WTC11 (cell line): ENCODE results near the gene BMP7. TPM values are rescaled to one million over a fixed set of nuclear protein-coding genes. Genes with fewer than 3 reads are reported as not detected.
A peak's percentile ranks its signal among the peaks of the same experiment; 100 is the strongest.

ENCODE experiments used
- ATAC-seq: fragments of 200-7000 bp; cut with Tn5 transposase; 2 replicates; pipeline ENCODE4 v1.10.0; 2021; ENCODE audit warnings: mild to moderate bottlenecking, moderate library complexity
- CTCF ChIA-PET: fragments of 300-600 bp; sonication (Branson Sonifier 250); formaldehyde crosslinking; loops from one replicate; lab custom pipeline; 2021; ENCODE audit warnings: antibody characterized with exemption; lab: Charles Lee
- POLR2A ChIA-PET: fragments of 350-600 bp; sonication (Branson Sonifier 250); formaldehyde crosslinking; loops from one replicate; lab custom pipeline; 2021; ENCODE audit warnings: antibody characterized with exemption; lab: Charles Lee
- DNase-seq: peaks from one replicate; pipeline ENCODE4 v3.0.0; 2021; ENCODE audit warnings: low spot score
- H3K27ac Mint-ChIP-seq: 2 replicates; pipeline ENCODE4 v1.8.0; 2021; ENCODE audit warnings: mixed read lengths
- H3K27me3 Mint-ChIP-seq: 2 replicates; pipeline ENCODE4 v1.8.0; 2021; ENCODE audit warnings: low read depth, mild to moderate bottlenecking, moderate library complexity, mixed read lengths
- H3K36me3 Mint-ChIP-seq: 2 replicates; pipeline ENCODE4 v1.8.0; 2021; ENCODE audit warnings: mixed read lengths
- H3K4me1 Mint-ChIP-seq: 2 replicates; pipeline ENCODE4 v1.8.0; 2022; ENCODE audit warnings: mixed read lengths
- H3K4me3 Mint-ChIP-seq: 2 replicates; pipeline ENCODE4 v1.8.0; 2021; ENCODE audit warnings: mild to moderate bottlenecking, moderate library complexity, mixed read lengths
- H3K9me3 Mint-ChIP-seq: 2 replicates; pipeline ENCODE4 v1.8.0; 2021; ENCODE audit warnings: mixed read lengths
- AR ChIP-seq: fragments of 250-450 bp; sonication (Bioruptor Pico); IDR thresholded peaks from 2 replicates; pipeline ENCODE4 v1.9.0; 2021; ENCODE audit warnings: mild to moderate bottlenecking
- ATF2 ChIP-seq: sonication (generic); formaldehyde crosslinking; IDR thresholded peaks from 2 replicates; pipeline ENCODE4 v1.8.1; 2022; ENCODE audit warnings: low read depth, missing genetic modification reagents, borderline replicate concordance
- CBFB ChIP-seq: sonication (generic); formaldehyde crosslinking; IDR thresholded peaks from 2 replicates; pipeline ENCODE4 v1.8.1; 2022; ENCODE audit warnings: mild to moderate bottlenecking, low read depth, missing genetic modification reagents
- CDX4 ChIP-seq: fragments of 250-450 bp; sonication (Bioruptor Pico); IDR thresholded peaks from 2 replicates; pipeline ENCODE4 v1.9.0; 2021; ENCODE audit warnings: moderate library complexity, mild to moderate bottlenecking, inconsistent platforms, borderline replicate concordance
- E2F5 ChIP-seq: sonication (generic); formaldehyde crosslinking; IDR thresholded peaks from 2 replicates; pipeline ENCODE4 v1.8.1; 2022; ENCODE audit warnings: mild to moderate bottlenecking, moderate library complexity, missing genetic modification reagents
- ELF4 ChIP-seq: sonication (generic); formaldehyde crosslinking; IDR thresholded peaks from 2 replicates; pipeline ENCODE4 v1.8.1; 2022; ENCODE audit warnings: low read depth, mild to moderate bottlenecking, moderate library complexity, missing genetic modification reagents
- ESRRA ChIP-seq: sonication (generic); formaldehyde crosslinking; IDR thresholded peaks from 2 replicates; pipeline ENCODE4 v1.8.1; 2022; ENCODE audit warnings: mild to moderate bottlenecking, missing genetic modification reagents, borderline replicate concordance
- FOXP1 ChIP-seq: sonication (generic); formaldehyde crosslinking; IDR thresholded peaks from 2 replicates; pipeline ENCODE4 v1.8.0; 2022; ENCODE audit warnings: missing genetic modification reagents, mild to moderate bottlenecking, moderate library complexity, borderline replicate concordance
- GRHL2 ChIP-seq: fragments of 250-450 bp; sonication (Bioruptor Pico); IDR thresholded peaks from 2 replicates; pipeline ENCODE4 v1.8.0; 2022; ENCODE audit warnings: mild to moderate bottlenecking, moderate library complexity; ENCODE audit not compliant: insufficient replicate concordance, severe bottlenecking
- JAZF1 ChIP-seq: fragments of 250-450 bp; sonication (Bioruptor Pico); IDR thresholded peaks from 2 replicates; pipeline ENCODE4 v1.9.0; 2021; ENCODE audit warnings: moderate library complexity, mild to moderate bottlenecking, inconsistent platforms
- KAT7 ChIP-seq: sonication (generic); formaldehyde crosslinking; IDR thresholded peaks from 2 replicates; pipeline ENCODE4 v1.8.1; 2023; ENCODE audit warnings: missing genetic modification reagents, mild to moderate bottlenecking, borderline replicate concordance
- MYBL2 ChIP-seq: sonication (generic); formaldehyde crosslinking; IDR thresholded peaks from 2 replicates; pipeline ENCODE4 v1.8.1; 2023; ENCODE audit warnings: mild to moderate bottlenecking, moderate library complexity, missing genetic modification reagents
- NFATC4 ChIP-seq: fragments of 250-450 bp; sonication (Bioruptor Pico); IDR thresholded peaks from 2 replicates; pipeline ENCODE4 v1.9.0; 2021; ENCODE audit warnings: mild to moderate bottlenecking
- OVOL2 ChIP-seq: fragments of 250-450 bp; sonication (Bioruptor Pico); IDR thresholded peaks from 2 replicates; pipeline ENCODE4 v1.9.0; 2021; ENCODE audit warnings: mild to moderate bottlenecking, borderline replicate concordance
- RORB ChIP-seq: fragments of 250-450 bp; sonication (Bioruptor Pico); IDR thresholded peaks from 2 replicates; pipeline ENCODE4 v1.9.0; 2021; ENCODE audit warnings: mild to moderate bottlenecking
- SP1 ChIP-seq: sonication (generic); formaldehyde crosslinking; conservative IDR thresholded peaks from 2 replicates; pipeline ENCODE4 v1.8.1; 2022; ENCODE audit warnings: missing genetic modification reagents
- TCF7 ChIP-seq: sonication (generic); formaldehyde crosslinking; IDR thresholded peaks from 2 replicates; pipeline ENCODE4 v1.8.0; 2022; ENCODE audit warnings: mild to moderate bottlenecking, low read depth, missing genetic modification reagents, moderate library complexity
- TEAD1 ChIP-seq: sonication (generic); formaldehyde crosslinking; IDR thresholded peaks from 2 replicates; pipeline ENCODE4 v1.8.0; 2022; ENCODE audit warnings: mild to moderate bottlenecking, missing genetic modification reagents
- TP53 ChIP-seq: sonication (generic); formaldehyde crosslinking; IDR thresholded peaks from 2 replicates; pipeline ENCODE4 v1.8.1; 2023; ENCODE audit warnings: mild to moderate bottlenecking, missing genetic modification reagents
- ZNF138 ChIP-seq: sonication (generic); formaldehyde crosslinking; conservative IDR thresholded peaks from 2 replicates; pipeline ENCODE4 v1.8.1; 2022; ENCODE audit warnings: mild to moderate bottlenecking, moderate library complexity, missing genetic modification reagents
- ZNF416 ChIP-seq: fragments of 250-450 bp; sonication (Bioruptor Pico); IDR thresholded peaks from 2 replicates; pipeline ENCODE4 v1.9.0; 2021; ENCODE audit warnings: mild to moderate bottlenecking, inconsistent platforms
- ZNF425 ChIP-seq: fragments of 250-450 bp; sonication (Bioruptor Pico); conservative IDR thresholded peaks from 2 replicates; pipeline ENCODE4 v1.9.0; 2021; ENCODE audit warnings: mild to moderate bottlenecking
- ZNF512 ChIP-seq: sonication (generic); formaldehyde crosslinking; IDR thresholded peaks from 2 replicates; pipeline ENCODE4 v1.8.1; 2022; ENCODE audit warnings: missing genetic modification reagents, borderline replicate concordance
- total RNA-seq: library from RNA; stranded (reverse); gene quantifications from 3 replicates; pipeline ENCODE4 v1.2.3, GENCODE V29; 2021

BMP7 gene
- total RNA-seq, 1 experiment from 2014 or later = 40.7 TPM

GRCh38 chr20:57251344-57251743, 15.1 kb downstream of the BMP7 start:
- ATAC-seq (peak; percentile 46), DNase-seq (no peak)
- ChIA-PET CTCF (interaction anchor here (1.3 kb wide), 1 partner anchor 81 kb away, joined by 5 read pairs; no protein-coding TSS in a partner anchor), POLR2A (no interaction called here)
- Mint-ChIP-seq H3K4me1 (peaks cover 45% of the 10 kb centered on the region), H3K27me3 (no peaks in the 10 kb centered on the region), H3K36me3 (peaks cover 9% of the 10 kb centered on the region; the same call in 1 of the 2 replicates), H3K4me3 (no peak overlapping the region), H3K27ac (peak overlapping the region; percentile 11; the same call in 1 of the 2 replicates), H3K9me3 (peaks cover 8% of the 10 kb centered on the region)
- no peak for TF ChIP-seq ZNF425
- TF ChIP-seq ZNF512 = no peak
- no peak for TF ChIP-seq ATF2 (CRISPR knock-in tag)
- TF ChIP-seq GRHL2 (CRISPR knock-in tag) = no peak
- no peak for TF ChIP-seq FOXP1 (CRISPR knock-in tag)
- no peak for TF ChIP-seq E2F5 (CRISPR knock-in tag)
- no peak for TF ChIP-seq OVOL2 (CRISPR knock-in tag)
- no peak for TF ChIP-seq TEAD1 (CRISPR knock-in tag)
- TF ChIP-seq CDX4 = no peak

- Mint-ChIP-seq H3K27ac (peak overlapping the region; percentile 11; the same call in 1 of the 2 replicates), H3K36me3 (peaks cover 8% of the 10 kb centered on the region; the same call in 1 of the 2 replicates), H3K9me3 (peaks cover 8% of the 10 kb centered on the region), H3K4me1 (peaks cover 40% of the 10 kb centered on the region), H3K27me3 (no peaks in the 10 kb centered on the region), H3K4me3 (no peak overlapping the region)
- CTCF ChIA-PET = interaction anchor here (1.3 kb wide), 1 partner anchor 82 kb away, joined by 5 read pairs; no protein-coding TSS in a partner anchor
- ATAC-seq (peak; percentile 71), DNase-seq (no peak)
- POLR2A ChIA-PET = no interaction called here
- TF ChIP-seq ZNF138 (CRISPR knock-in tag) = no peak
- no peak for TF ChIP-seq SP1
- no peak for TF ChIP-seq JAZF1 (CRISPR knock-in tag)
- no peak for TF ChIP-seq TP53 (CRISPR knock-in tag)
- TF ChIP-seq ZNF416 (CRISPR knock-in tag) = no peak
- TF ChIP-seq AR (CRISPR knock-in tag) = no peak
- TF ChIP-seq MYBL2 (CRISPR knock-in tag) = no peak
- no peak for TF ChIP-seq ESRRA (CRISPR knock-in tag)
- no peak for TF ChIP-seq CBFB (CRISPR knock-in tag)
- no peak for TF ChIP-seq TCF7 (CRISPR knock-in tag)
- no peak for TF ChIP-seq KAT7
- no peak for TF ChIP-seq NFATC4
- TF ChIP-seq ELF4 (CRISPR knock-in tag) = no peak
- no peak for TF ChIP-seq RORB (CRISPR knock-in tag)
These were observed 15.7 kb downstream of the BMP7 start for GRCh38 chr20:57250607-57251343.
